HepG2 (cell line): ENCODE results near the gene HNRNPA2B1. TPM values are rescaled to one million over a fixed set of nuclear protein-coding genes. Genes with fewer than 3 reads are reported as not detected.
A peak's percentile ranks its signal among the peaks of the same experiment; 100 is the strongest.

ENCODE experiments used
- ATAC-seq: fragments of 200-7000 bp; cut with Tn5 transposase; 3 replicates; pipeline ENCODE4 v1.9.1; 2020; ENCODE audit warnings: mild to moderate bottlenecking, moderate library complexity
- BruUV-seq: library from RNA; stranded (reverse); fragments of 400-500 nt; replicated peaks from 2 replicates; lab custom pipeline; 2021; lab: Mats Ljungman, UMichigan
- CTCF ChIA-PET: fragments of 300-600 bp; formaldehyde crosslinking; extraction: SDS; loops from one replicate; lab custom pipeline; 2021; ENCODE audit warnings: low total read pairs, inconsistent platforms, low intra/inter-chr PET ratio; lab: Yijun Ruan, JAX
- POLR2A ChIA-PET: fragments of 350-600 bp; sonication (Branson Sonifier 250); formaldehyde crosslinking; loops from one replicate; lab custom pipeline; 2020; ENCODE audit warnings: antibody characterized with exemption, inconsistent platforms; lab: Yijun Ruan, JAX
- DNase-seq: peaks from one replicate; pipeline ENCODE4 v3.0.0-alpha.2; 2015; ENCODE audit warnings: low spot score
- FAIRE-seq: peaks from 3 replicates; lab custom pipeline; 2011; peaks lifted over from hg19 to GRCh38; lab: Jason Lieb, UNC
- H2AFZ ChIP-seq: one replicate; pipeline ENCODE4 v1.6.1; 2011; ENCODE audit warnings: low read length, inconsistent platforms
- H3K27ac ChIP-seq: fragments of 300-600 bp; 3 replicates; pipeline ENCODE4 v1.8.0; 2011; ENCODE audit warnings: mixed run types, mild to moderate bottlenecking, mixed read lengths, low read length, inconsistent platforms; ENCODE audit not compliant: insufficient read depth; ENCODE audit errors: extremely low read length
- H3K27me3 ChIP-seq, 2 experiments: fragments of 200-600 bp in 1 of 2; 2 replicates in 1 of 2; 3 replicates in 1 of 2; pipeline versions ENCODE4 v1.6.0 to v1.8.0; 2011; ENCODE audit warnings: low read length in 2 of 2, mild to moderate bottlenecking in 2 of 2, moderate library complexity in 2 of 2, inconsistent platforms in 1 of 2; ENCODE audit not compliant: insufficient read depth in 2 of 2, control insufficient read depth in 1 of 2
- H3K36me3 ChIP-seq, 2 experiments: fragments of 200-600 bp in 1 of 2; replicated peaks in 1 of 2; 2 replicates in 1 of 2; 3 replicates in 1 of 2; pipeline versions ENCODE4 v1.5.1 to v1.8.0; 2011; ENCODE audit warnings: low read length in 2 of 2, inconsistent platforms in 1 of 2; ENCODE audit not compliant: insufficient read depth in 2 of 2, control insufficient read depth in 1 of 2
- H3K4me1 ChIP-seq: 2 replicates; pipeline ENCODE4 v1.5.1; 2012; ENCODE audit warnings: low read length, inconsistent platforms; ENCODE audit not compliant: insufficient read depth
- H3K4me2 ChIP-seq: 2 replicates; pipeline ENCODE4 v1.6.0; 2011; ENCODE audit warnings: low read depth, low read length, inconsistent platforms
- H3K4me3 ChIP-seq, 3 experiments: fragments of 200-600 bp in 1 of 3; sonication (generic), shearing (Covaris generic) in 1 of 3; replicated peaks in 1 of 3; 2 replicates each; pipeline ENCODE4 v1.5.1; 2011 to 2016; ENCODE audit warnings: low read length in 3 of 3, inconsistent platforms in 2 of 3, low read depth in 2 of 3, mild to moderate bottlenecking in 2 of 3, control low read depth in 1 of 3, mixed read lengths in 1 of 3; ENCODE audit not compliant: insufficient read depth in 1 of 3
- H3K79me2 ChIP-seq: one replicate; pipeline ENCODE4 v1.6.1; 2011; ENCODE audit warnings: low read length, inconsistent platforms; ENCODE audit not compliant: insufficient read depth
- H3K9ac ChIP-seq: 2 replicates; pipeline ENCODE4 v1.6.0; 2011; ENCODE audit warnings: mild to moderate bottlenecking, low read depth, low read length, inconsistent platforms; ENCODE audit not compliant: insufficient read depth
- H3K9me3 ChIP-seq: 2 replicates; pipeline ENCODE4 v1.5.1; 2012; ENCODE audit warnings: mild to moderate bottlenecking, low read length
- H4K20me1 ChIP-seq: 2 replicates; pipeline ENCODE4 v1.6.0; 2011; ENCODE audit warnings: inconsistent platforms, mild to moderate bottlenecking, low read length, moderate library complexity; ENCODE audit not compliant: insufficient read depth
- AGO2 ChIP-seq: fragments of 200-400 bp; formaldehyde crosslinking; optimal IDR thresholded peaks from 2 replicates; pipeline ENCODE3; 2017; ENCODE audit warnings: mild to moderate bottlenecking, low read depth, low read length, moderate library complexity
- CBX5 ChIP-seq: sonication (generic); formaldehyde crosslinking; IDR thresholded peaks from 2 replicates; pipeline ENCODE4 v1.4.0; 2020; ENCODE audit warnings: missing genetic modification reagents, borderline replicate concordance
- CCAR2 ChIP-seq: fragments of 200-400 bp; formaldehyde crosslinking; optimal IDR thresholded peaks from 2 replicates; pipeline ENCODE3; 2018; ENCODE audit warnings: low read depth, mild to moderate bottlenecking, low read length, moderate library complexity
- FOXK1 ChIP-seq: sonication (generic); formaldehyde crosslinking; IDR thresholded peaks from 2 replicates; pipeline ENCODE4 v1.4.0; 2020; ENCODE audit warnings: low read depth, missing genetic modification reagents, borderline replicate concordance
- HMGA1 ChIP-seq: sonication (generic); formaldehyde crosslinking; conservative IDR thresholded peaks from 2 replicates; pipeline ENCODE4 v1.4.0; 2020; ENCODE audit warnings: missing genetic modification reagents
- HNRNPK ChIP-seq: fragments of 200-400 bp; formaldehyde crosslinking; IDR thresholded peaks from 2 replicates; pipeline ENCODE4 v1.6.1; 2018; ENCODE audit warnings: low read length, low read depth, moderate library complexity, mild to moderate bottlenecking; ENCODE audit not compliant: poor library complexity, severe bottlenecking
- JARID2 ChIP-seq: sonication (generic); formaldehyde crosslinking; IDR thresholded peaks from 2 replicates; pipeline ENCODE4 v1.8.1; 2023; ENCODE audit warnings: missing genetic modification reagents, inconsistent platforms; ENCODE audit not compliant: insufficient replicate concordance
- POLR2A ChIP-seq, 2 experiments: IDR thresholded peaks; 2 replicates each; pipeline ENCODE4 v1.6.1; 2011; ENCODE audit warnings: low read depth in 2 of 2, low read length in 2 of 2, mild to moderate bottlenecking in 1 of 2, moderate library complexity in 1 of 2; ENCODE audit not compliant: insufficient read depth in 1 of 2
- RBFOX2 ChIP-seq: fragments of 200-400 bp; formaldehyde crosslinking; IDR thresholded peaks from 2 replicates; pipeline ENCODE4 v1.6.1; 2017; ENCODE audit warnings: low read depth, mild to moderate bottlenecking, low read length
- ZKSCAN5 ChIP-seq: sonication (generic); formaldehyde crosslinking; IDR thresholded peaks from 2 replicates; pipeline ENCODE4 v1.5.1; 2020; ENCODE audit warnings: mild to moderate bottlenecking, missing genetic modification reagents
- ZNF30 ChIP-seq: sonication (generic); formaldehyde crosslinking; IDR thresholded peaks from 2 replicates; pipeline ENCODE4 v1.5.0; 2020; ENCODE audit warnings: mild to moderate bottlenecking, missing genetic modification reagents
- ZNF563 ChIP-seq: sonication (generic); formaldehyde crosslinking; IDR thresholded peaks from 2 replicates; pipeline ENCODE4 v1.8.0; 2022; ENCODE audit warnings: mild to moderate bottlenecking, moderate library complexity, missing genetic modification reagents
- ZSCAN22 ChIP-seq: sonication (generic); formaldehyde crosslinking; IDR thresholded peaks from 2 replicates; pipeline ENCODE4 v1.4.0; 2020; ENCODE audit warnings: mild to moderate bottlenecking, missing genetic modification reagents
- WGBS: methylation state at CpG from one replicate; pipeline ENCODE4 v1.1.6; 2017; ENCODE audit warnings: low lambda C conversion rate; 5-methylcytosine and 5-hydroxymethylcytosine counted together
- in situ Hi-C: cut with HindIII; loops from 2 replicates; pipeline ENCODE4 v1.10.0; 2017; ENCODE audit warnings: low pct_unique_long_range_greater_than_20kb; ENCODE audit not compliant: extremely low pct_ligation_motif_present
- intact Hi-C: fragments of 100-400 bp; cut with micrococcal nuclease; formaldehyde crosslinking; loops from one replicate; pipeline ENCODE4 v1.10.0; 2022; ENCODE audit not compliant: unreplicated experiment
- polyA plus RNA-seq, 8 experiments: library from polyadenylated mRNA; depleted of rRNA in 3 of 8; stranded (reverse) in 7 of 8; unstranded in 1 of 8; fragments of >200 nt; fragmentation: Illumina TruSeq in 4 of 8; extraction: Trizol in 4 of 8; gene quantifications; 2 replicates each; pipeline versions ENCODE4 v1.2.1 to v1.2.3, GENCODE V29; 2011 to 2016; ENCODE audit warnings: low read depth in 4 of 8, missing spikeins in 1 of 8, mixed read lengths in 1 of 8; ENCODE audit not compliant: insufficient read depth in 1 of 8
- total RNA-seq, 5 experiments: library from RNA; depleted of rRNA; stranded (reverse); fragments of >200 nt; fragmentation: Illumina TruSeq; extraction: Trizol; gene quantifications; 2 replicates each; pipeline ENCODE4 v1.2.3, GENCODE V29; 2016; ENCODE audit warnings: low read depth in 1 of 5
- TF ChIP-seq, protein P1 (sequence below): sonication (generic); formaldehyde crosslinking; IDR thresholded peaks from 2 replicates; pipeline ENCODE4 v1.4.0; 2020; ENCODE audit warnings: mild to moderate bottlenecking, low read depth, missing genetic modification reagents

Gene HNRNPA2B1
- total and polyA plus RNA-seq, 2 of the 13 experiments (the other 11 are each of a cell fraction or from before 2014, with no cell fraction given): 193 to 412 TPM

DNA sequence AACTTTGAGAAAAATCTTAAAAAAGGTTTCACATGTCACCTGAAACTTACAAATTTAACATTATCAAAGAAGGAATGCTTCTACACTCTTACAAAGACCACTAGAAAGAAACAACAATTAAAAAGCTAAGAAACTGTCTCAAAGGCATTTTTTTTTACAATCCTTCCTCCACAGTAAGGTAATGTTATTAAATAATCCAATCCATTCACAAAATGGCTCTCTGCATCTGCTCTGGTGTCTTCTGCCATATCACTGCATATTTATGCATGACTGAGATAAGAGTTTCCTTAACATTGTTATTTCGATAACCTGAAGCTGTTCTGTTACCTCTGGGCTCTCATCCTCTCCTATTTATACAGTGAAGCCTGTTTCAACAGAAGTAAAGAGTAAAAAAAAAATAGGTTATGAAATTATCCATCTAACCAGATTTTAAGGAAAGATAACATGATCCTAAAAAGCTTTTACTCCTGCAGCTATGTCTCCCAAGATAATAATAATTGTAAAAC, 8.5 kb downstream of the HNRNPA2B1 start:
- ChIA-PET CTCF (no interaction called here), POLR2A (interaction anchor here (1.5 to 2.3 kb wide), 4 partner anchors 8 to 40 kb away, joined by 4 to 13 read pairs (median 6); partner anchors contain the start of genes CBX3, HNRNPA2B1 and NFE2L3)
- TF ChIP-seq CBX5 (CRISPR knock-in tag) (no peak), ZKSCAN5 (no peak), RBFOX2 (peak; percentile 52), JARID2 (CRISPR knock-in tag) (no peak)
- FAIRE-seq (no peak), DNase-seq (no peak), ATAC-seq (no peak)
- WGBS: 97% methylated on average over 1 of the region's 1 CpG
- peaks cover 46% of the 10 kb centered on the region for H3K4me1 ChIP-seq
- intact Hi-C loops: no loop called here
- peaks cover 88% of the 10 kb centered on the region for H4K20me1 ChIP-seq
- no peaks in the 10 kb centered on the region for H3K9me3 ChIP-seq
- in situ Hi-C loops: no loop called here
- peaks cover 23 to 72% of the 10 kb centered on the region in 2 experiments for H3K36me3 ChIP-seq
- H3K27ac ChIP-seq: no peak overlapping the region
- no peak overlapping the region for H3K4me3 ChIP-seq
- H3K27me3 ChIP-seq: no peaks in the 10 kb centered on the region
- H2AFZ ChIP-seq: no peak overlapping the region
- no peak overlapping the region for H3K9ac ChIP-seq
- peaks cover 41% of the 10 kb centered on the region for H3K79me2 ChIP-seq
- no peak overlapping the region for H3K4me2 ChIP-seq
- TSS peak; percentile 16 for BruUV-seq

DNA sequence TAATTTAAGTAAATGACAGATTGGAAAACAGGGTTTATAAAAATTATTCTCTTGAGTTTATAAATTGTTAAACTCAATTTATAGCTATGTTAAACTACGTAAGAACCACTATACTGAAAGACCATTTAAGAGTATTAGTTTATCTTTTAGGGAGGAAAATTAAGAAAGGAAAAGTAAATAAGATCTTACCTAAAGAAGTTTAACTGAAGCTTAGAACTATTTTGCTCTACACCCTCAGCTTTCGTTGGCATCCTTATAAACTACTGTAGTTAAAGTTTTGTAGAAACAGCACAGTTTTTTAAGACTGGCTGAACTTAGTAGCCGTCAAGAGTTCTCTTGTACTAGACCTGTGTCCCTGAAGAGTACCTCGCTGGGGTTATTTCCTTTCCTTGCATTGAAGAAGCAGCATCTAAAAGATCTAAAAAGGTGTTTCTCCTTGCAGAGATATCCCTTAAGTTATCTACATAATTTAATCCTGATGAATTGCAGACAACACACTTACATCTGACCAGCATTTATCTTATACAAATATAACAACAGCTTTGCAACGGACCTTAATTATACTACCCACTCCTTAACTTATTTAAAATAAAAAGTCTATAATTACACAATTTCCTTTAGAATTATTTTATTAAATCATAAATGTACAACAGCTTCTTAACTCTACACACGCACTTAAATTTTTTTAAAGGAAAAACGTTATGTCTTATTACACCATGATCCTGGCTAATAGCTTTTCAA, 9.1 kb downstream of the HNRNPA2B1 start:
- WGBS: 97% methylated on average over 7 of the region's 7 CpGs
- Histone ChIP-seq H3K27ac (no peak overlapping the region), H3K79me2 (peaks cover 35% of the 10 kb centered on the region), H3K4me3 (no peak overlapping the region), H3K4me1 (peaks cover 40% of the 10 kb centered on the region), H2AFZ (no peak overlapping the region), H3K4me2 (no peak overlapping the region), H3K36me3 (peaks cover 20 to 65% of the 10 kb centered on the region in 2 experiments), H4K20me1 (peaks cover 87% of the 10 kb centered on the region), H3K27me3 (no peaks in the 10 kb centered on the region), H3K9ac (no peak overlapping the region), H3K9me3 (no peaks in the 10 kb centered on the region)
- DNase-seq (no peak), ATAC-seq (no peak), FAIRE-seq (no peak)
- ChIA-PET CTCF (no interaction called here), POLR2A (interaction anchor here (1.5 to 2.3 kb wide), 2 partner anchors 9 to 10 kb away, joined by 7 to 13 read pairs; partner anchors contain the start of genes CBX3 and HNRNPA2B1)
- intact Hi-C loops: no loop called here
- in situ Hi-C loops: no loop called here
- BruUV-seq: no TSS peak
- no peak for TF ChIP-seq ZNF563 (CRISPR knock-in tag)
- TF ChIP-seq ZSCAN22 (CRISPR knock-in tag): no peak
- peak; percentile 68 for TF ChIP-seq AGO2
- TF ChIP-seq RBFOX2: peak; percentile 64; the same call in 1 of the 2 replicates
- TF ChIP-seq CCAR2: no peak
- no peak for TF ChIP-seq FOXK1 (CRISPR knock-in tag)
- TF ChIP-seq ZNF30: no peak
- TF ChIP-seq, protein P1, sequence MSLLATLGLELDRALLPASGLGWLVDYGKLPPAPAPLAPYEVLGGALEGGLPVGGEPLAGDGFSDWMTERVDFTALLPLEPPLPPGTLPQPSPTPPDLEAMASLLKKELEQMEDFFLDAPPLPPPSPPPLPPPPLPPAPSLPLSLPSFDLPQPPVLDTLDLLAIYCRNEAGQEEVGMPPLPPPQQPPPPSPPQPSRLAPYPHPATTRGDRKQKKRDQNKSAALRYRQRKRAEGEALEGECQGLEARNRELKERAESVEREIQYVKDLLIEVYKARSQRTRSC (CRISPR knock-in tag): no peak
- peak; percentile 68 for TF ChIP-seq HNRNPK
- 0 out of 4 replicates have a peak, but pooled peaks of 1 of the 2 experiments have one; percentile 12 for TF ChIP-seq POLR2A (IDR thresholded peaks at IDR 0.05; ENCODE audit: insufficient read depth in 1 of 2, low read depth in 2 of 2, low read length in 2 of 2)
- no peak for TF ChIP-seq HMGA1 (CRISPR knock-in tag)
